ENCODE data around the gene DST.

- TF ChIP-seq EZH2 (IDR thresholded peaks at IDR 0.05; ENCODE audit: insufficient read depth, low read length) = no peak
- TF ChIP-seq CTCF (IDR thresholded peaks at IDR 0.05; ENCODE audit: insufficient read depth, low read depth, low read length) = no peak
Measured at GRCh38 chr6:56480654-56481337, 161.9 kb downstream of the DST start.

Data from astrocyte (in vitro differentiated cells and primary cell).